RWPE2 (cell line): Measurements from ENCODE around the gene MRTFA.

Experiments used
- ATAC-seq: fragments of 200-7000 bp; cut with Tn5 transposase; 3 replicates; pipeline ENCODE4 v1.9.1; 2021; ENCODE audit warnings: low read depth
- DNase-seq: peaks from one replicate; pipeline ENCODE4 v3.0.0-alpha.2; 2020; ENCODE audit warnings: low spot score
- H3K27ac ChIP-seq: fragments of 450-650 bp; 2 replicates; pipeline ENCODE4 v1.5.1; 2017; ENCODE audit warnings: mild to moderate bottlenecking; ENCODE audit not compliant: poor library complexity, severe bottlenecking
- H3K27me3 ChIP-seq: fragments of 250-450 bp; sonication (Bioruptor Pico); 2 replicates; pipeline ENCODE4 v1.5.1; 2021; ENCODE audit warnings: mild to moderate bottlenecking, moderate library complexity; ENCODE audit not compliant: insufficient read depth, poor library complexity, severe bottlenecking
- H3K36me3 ChIP-seq: fragments of 250-450 bp; sonication (Bioruptor Pico); 2 replicates; pipeline ENCODE4 v1.5.1; 2020; ENCODE audit warnings: low read depth, mild to moderate bottlenecking, moderate library complexity
- H3K4me1 ChIP-seq: fragments of 250-450 bp; sonication (Bioruptor Pico); 2 replicates; pipeline ENCODE4 v1.5.1; 2021; ENCODE audit warnings: mild to moderate bottlenecking, moderate library complexity; ENCODE audit not compliant: insufficient read depth, poor library complexity, severe bottlenecking
- H3K4me3 ChIP-seq: fragments of 250-450 bp; sonication (Bioruptor Pico); 2 replicates; pipeline ENCODE4 v1.5.1; 2021; ENCODE audit warnings: mild to moderate bottlenecking, moderate library complexity; ENCODE audit not compliant: severe bottlenecking
- H3K9me3 ChIP-seq: fragments of 250-450 bp; sonication (Bioruptor Pico); 2 replicates; pipeline ENCODE4 v1.5.1; 2021; ENCODE audit warnings: mild to moderate bottlenecking, moderate library complexity; ENCODE audit not compliant: severe bottlenecking
- CTCF ChIP-seq: fragments of 450-650 bp; IDR thresholded peaks from one replicate; pipeline ENCODE4 v1.5.1; 2017; ENCODE audit warnings: mild to moderate bottlenecking, moderate library complexity; ENCODE audit not compliant: poor library complexity, severe bottlenecking

Gene MRTFA

GRCh38 chr22:40446203-40446602, 190.3 kb downstream of the MRTFA start:
- DNase-seq (no peak), ATAC-seq (no peak)
- no peak overlapping the region for H3K27ac ChIP-seq
- no peaks in the 10 kb centered on the region for H3K9me3 ChIP-seq
- no peak for TF ChIP-seq CTCF
- peaks cover 6% of the 10 kb centered on the region for H3K36me3 ChIP-seq
- peaks cover 9% of the 10 kb centered on the region for H3K4me1 ChIP-seq
- no peak overlapping the region for H3K4me3 ChIP-seq
- no peaks in the 10 kb centered on the region for H3K27me3 ChIP-seq

DNA sequence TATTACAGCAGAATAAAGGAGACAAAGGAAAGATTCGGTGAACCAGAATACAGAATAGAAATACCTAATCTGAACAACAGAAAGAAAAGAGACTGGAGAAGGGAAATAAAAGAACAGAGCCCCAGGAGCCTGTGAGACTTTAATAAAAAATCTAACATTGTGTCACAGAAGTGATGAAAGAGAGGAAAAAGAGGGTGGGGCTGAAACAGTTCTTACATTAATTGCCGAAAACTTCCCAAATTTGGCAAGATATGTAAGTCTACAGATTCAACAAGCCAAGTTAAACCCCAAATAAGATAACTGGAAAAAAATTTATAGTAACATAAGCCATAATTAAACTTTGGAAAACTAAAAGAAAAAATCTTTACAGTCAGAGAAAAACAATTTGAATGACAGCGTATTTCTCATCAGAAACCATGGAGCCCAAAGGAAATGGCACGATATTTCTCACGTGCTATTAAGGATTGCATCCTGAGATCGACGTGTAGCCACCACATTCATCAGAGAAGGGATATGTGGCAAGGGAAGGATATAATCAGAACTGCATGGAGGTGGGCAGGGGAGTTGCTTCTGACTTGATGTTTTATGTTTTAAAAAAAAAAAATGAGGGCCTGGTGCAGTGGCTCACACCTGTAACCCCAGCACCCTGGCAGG, 192.2 kb downstream of the MRTFA start:
- H3K27ac ChIP-seq: no peak overlapping the region
- no peaks in the 10 kb centered on the region for H3K9me3 ChIP-seq
- H3K4me1 ChIP-seq: peaks cover 1% of the 10 kb centered on the region
- no peak for TF ChIP-seq CTCF
- no peaks in the 10 kb centered on the region for H3K27me3 ChIP-seq
- DNase-seq: no peak
- H3K4me3 ChIP-seq: no peak overlapping the region
- no peak for ATAC-seq
- peaks cover 10% of the 10 kb centered on the region for H3K36me3 ChIP-seq

DNA sequence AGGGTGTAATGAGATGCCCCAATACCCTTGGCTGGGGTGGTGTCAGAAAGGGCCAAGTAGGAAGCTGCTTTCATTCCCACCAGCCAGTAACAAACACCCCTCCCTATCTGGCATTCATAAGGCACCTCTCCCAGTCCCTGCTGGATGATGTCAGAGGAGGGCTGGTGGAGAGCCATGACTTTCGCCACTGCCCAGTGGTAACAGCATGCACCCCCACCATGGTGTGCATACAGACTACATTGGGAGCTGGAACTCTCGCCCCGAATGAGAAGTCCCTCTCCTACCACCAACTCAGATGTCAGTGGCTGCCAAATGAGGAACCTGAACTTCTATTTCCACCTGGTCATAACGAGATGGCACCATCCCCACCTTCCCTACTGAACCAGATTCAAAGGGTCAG, 192.8 kb downstream of the MRTFA start:
- Histone ChIP-seq H3K4me3 (no peak overlapping the region), H3K27ac (no peak overlapping the region), H3K4me1 (no peaks in the 10 kb centered on the region), H3K27me3 (no peaks in the 10 kb centered on the region), H3K36me3 (peaks cover 10% of the 10 kb centered on the region), H3K9me3 (no peaks in the 10 kb centered on the region)
- no peak for DNase-seq
- no peak for TF ChIP-seq CTCF
- no peak for ATAC-seq

DNA sequence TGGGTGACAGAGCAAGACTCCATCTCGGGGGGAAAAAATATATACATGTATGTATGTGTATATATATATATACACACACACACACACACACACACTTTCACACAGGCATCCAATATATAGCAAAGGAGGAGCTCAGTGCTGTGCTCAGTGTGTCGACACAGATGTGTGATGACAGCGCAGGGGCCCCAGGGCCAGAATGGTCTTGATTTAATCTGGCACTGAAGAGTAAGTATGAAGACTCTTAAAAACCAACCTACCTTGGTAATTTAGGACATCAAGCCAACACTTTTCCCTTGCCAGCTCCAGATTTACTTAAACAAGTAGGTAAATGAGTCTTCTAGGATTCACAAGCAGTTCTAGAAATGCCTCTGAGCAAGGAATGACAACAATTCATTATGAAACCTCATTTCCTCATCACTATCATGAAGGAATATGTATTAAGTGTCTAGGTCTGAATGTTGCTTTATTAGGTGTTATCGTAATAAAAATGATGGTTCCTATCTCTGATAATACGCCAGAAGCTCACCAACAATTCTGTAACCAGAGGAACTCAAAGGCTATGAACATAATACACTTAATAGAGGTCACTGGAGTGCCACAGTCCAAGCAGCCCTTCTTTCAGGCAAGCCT, 194.6 kb downstream of the MRTFA start:
- Histone ChIP-seq H3K4me1 (peaks cover 5% of the 10 kb centered on the region), H3K9me3 (no peaks in the 10 kb centered on the region), H3K4me3 (no peak overlapping the region), H3K27ac (no peak overlapping the region), H3K36me3 (peaks cover 10% of the 10 kb centered on the region), H3K27me3 (no peaks in the 10 kb centered on the region)
- no peak for ATAC-seq
- no peak for DNase-seq
- TF ChIP-seq CTCF: no peak
